Lung (tissue), 12 donors: ENCODE measurements around the gene GABRB2. TPM values are rescaled to one million over a fixed set of nuclear protein-coding genes. Genes with fewer than 3 reads are reported as not detected.

ENCODE experiments used
- ATAC-seq: fragments of 200-7000 bp; cut with Tn5 transposase; one replicate; pipeline ENCODE4 v1.9.1; 2020; ENCODE audit warnings: moderate number of reproducible peaks; ENCODE audit not compliant: insufficient read depth, low FRiP score
- DNase-seq, 3 donors: peaks; one replicate each; pipeline ENCODE4 v3.0.0-alpha.2; 2013 to 2017
- H3K27ac ChIP-seq, 2 donors: one replicate each; pipeline ENCODE4 v1.5.1; 2013; ENCODE audit warnings: mild to moderate bottlenecking in 2 of 2, moderate library complexity in 2 of 2, control low read depth in 1 of 2, inconsistent platforms in 1 of 2, low read depth in 1 of 2, low read length in 1 of 2
- H3K27me3 ChIP-seq, 3 donors: one replicate each; pipeline ENCODE4 v1.5.1; 2013; ENCODE audit warnings: low read length in 2 of 3; ENCODE audit not compliant: control insufficient read depth in 3 of 3, insufficient read depth in 3 of 3
- H3K36me3 ChIP-seq, 4 donors: one replicate each; pipeline ENCODE4 v1.5.1; 2013; ENCODE audit warnings: low read length in 4 of 4, mild to moderate bottlenecking in 1 of 4, moderate library complexity in 1 of 4; ENCODE audit not compliant: control insufficient read depth in 4 of 4, insufficient read depth in 4 of 4
- H3K4me1 ChIP-seq, 5 donors: one replicate each; pipeline ENCODE4 v1.5.1; 2013; ENCODE audit warnings: low read length in 5 of 5, mild to moderate bottlenecking in 2 of 5, moderate library complexity in 1 of 5; ENCODE audit not compliant: control insufficient read depth in 5 of 5, insufficient read depth in 5 of 5
- H3K4me3 ChIP-seq: one replicate; pipeline ENCODE4 v1.5.1; 2013; ENCODE audit warnings: mild to moderate bottlenecking, control low read depth, moderate library complexity
- H3K9ac ChIP-seq, 2 donors: one replicate each; pipeline ENCODE4 v1.5.1; 2013; ENCODE audit warnings: low read length in 2 of 2, control low read depth in 1 of 2; ENCODE audit not compliant: insufficient read depth in 1 of 2
- H3K9me3 ChIP-seq, 4 donors: one replicate each; pipeline ENCODE4 v1.5.1; 2013; ENCODE audit warnings: low read length in 3 of 4, mild to moderate bottlenecking in 1 of 4, moderate library complexity in 1 of 4; ENCODE audit not compliant: control insufficient read depth in 4 of 4, insufficient read depth in 3 of 4
- WGBS, 2 donors: extraction: QIAGEN DNeasy Blood & Tissue Kit; methylation state at CpG; one replicate each; pipeline ENCODE4 v1.1.7; 2013; 5-methylcytosine and 5-hydroxymethylcytosine counted together
- polyA plus RNA-seq, 2 donors: library from polyadenylated mRNA; stranded (reverse); fragments of 200-250 nt; gene quantifications; one replicate each; pipeline ENCODE4 v1.2.1, GENCODE V29; 2013
- total RNA-seq, 2 donors: library from RNA; depleted of rRNA in 1 of 2; stranded (reverse); fragments of >200 nt in 1 of 2; gene quantifications; one replicate each; pipeline ENCODE4 v1.2.1, GENCODE V29; 2014 to 2021
- TF ChIP-seq, protein P1 (sequence below): IDR thresholded peaks from 2 replicates; pipeline ENCODE4 v1.5.1; 2012; ENCODE audit warnings: mild to moderate bottlenecking; ENCODE audit errors: control extremely low read depth, extremely low read depth
- donor health status: control.
- donor health status: control.
- donor health status: Bipolar disorder and iron deficiency.
- donor health status: healthy.
- donor health status: DM: yes; HTN: yes; CAD: no.

GABRB2 gene
- total and polyA plus RNA-seq, 4 donors: 0.28 to 6.8 (median 0.86) TPM

DNA sequence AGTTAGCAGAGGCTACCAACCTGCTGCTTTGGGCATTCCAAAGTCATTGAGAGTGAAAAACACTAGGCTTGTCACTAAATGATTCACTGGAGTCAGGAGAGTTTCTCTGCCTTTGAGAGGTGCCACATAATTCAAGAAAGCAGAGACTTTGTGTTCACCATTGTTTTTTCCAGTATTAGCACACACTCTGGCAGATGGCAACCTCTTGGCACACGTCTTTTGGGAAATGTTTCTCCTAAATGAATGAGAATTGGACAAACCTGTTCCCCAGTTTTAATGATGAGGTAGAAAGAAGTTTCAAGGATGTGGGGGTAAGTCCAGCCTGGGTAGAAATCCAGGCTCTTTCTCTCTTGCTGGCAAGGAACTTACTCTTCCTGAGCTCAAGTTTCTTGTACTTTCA, 259.1 kb downstream of the GABRB2 start:
- Histone ChIP-seq H3K4me1 (no peaks in the 10 kb centered on the region), H3K9ac (no peak overlapping the region), H3K27me3 (no peaks in the 10 kb centered on the region), H3K27ac (no peak overlapping the region), H3K4me3 (no peak overlapping the region), H3K9me3 (no peaks in the 10 kb centered on the region), H3K36me3 (no peaks in the 10 kb centered on the region)
- WGBS, 2 donors: 51 to 71% methylated on average over 1 of the region's 1 CpG
- ATAC-seq: no peak
- TF ChIP-seq, protein P1, sequence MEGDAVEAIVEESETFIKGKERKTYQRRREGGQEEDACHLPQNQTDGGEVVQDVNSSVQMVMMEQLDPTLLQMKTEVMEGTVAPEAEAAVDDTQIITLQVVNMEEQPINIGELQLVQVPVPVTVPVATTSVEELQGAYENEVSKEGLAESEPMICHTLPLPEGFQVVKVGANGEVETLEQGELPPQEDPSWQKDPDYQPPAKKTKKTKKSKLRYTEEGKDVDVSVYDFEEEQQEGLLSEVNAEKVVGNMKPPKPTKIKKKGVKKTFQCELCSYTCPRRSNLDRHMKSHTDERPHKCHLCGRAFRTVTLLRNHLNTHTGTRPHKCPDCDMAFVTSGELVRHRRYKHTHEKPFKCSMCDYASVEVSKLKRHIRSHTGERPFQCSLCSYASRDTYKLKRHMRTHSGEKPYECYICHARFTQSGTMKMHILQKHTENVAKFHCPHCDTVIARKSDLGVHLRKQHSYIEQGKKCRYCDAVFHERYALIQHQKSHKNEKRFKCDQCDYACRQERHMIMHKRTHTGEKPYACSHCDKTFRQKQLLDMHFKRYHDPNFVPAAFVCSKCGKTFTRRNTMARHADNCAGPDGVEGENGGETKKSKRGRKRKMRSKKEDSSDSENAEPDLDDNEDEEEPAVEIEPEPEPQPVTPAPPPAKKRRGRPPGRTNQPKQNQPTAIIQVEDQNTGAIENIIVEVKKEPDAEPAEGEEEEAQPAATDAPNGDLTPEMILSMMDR: no peak
- no peak for DNase-seq

DNA sequence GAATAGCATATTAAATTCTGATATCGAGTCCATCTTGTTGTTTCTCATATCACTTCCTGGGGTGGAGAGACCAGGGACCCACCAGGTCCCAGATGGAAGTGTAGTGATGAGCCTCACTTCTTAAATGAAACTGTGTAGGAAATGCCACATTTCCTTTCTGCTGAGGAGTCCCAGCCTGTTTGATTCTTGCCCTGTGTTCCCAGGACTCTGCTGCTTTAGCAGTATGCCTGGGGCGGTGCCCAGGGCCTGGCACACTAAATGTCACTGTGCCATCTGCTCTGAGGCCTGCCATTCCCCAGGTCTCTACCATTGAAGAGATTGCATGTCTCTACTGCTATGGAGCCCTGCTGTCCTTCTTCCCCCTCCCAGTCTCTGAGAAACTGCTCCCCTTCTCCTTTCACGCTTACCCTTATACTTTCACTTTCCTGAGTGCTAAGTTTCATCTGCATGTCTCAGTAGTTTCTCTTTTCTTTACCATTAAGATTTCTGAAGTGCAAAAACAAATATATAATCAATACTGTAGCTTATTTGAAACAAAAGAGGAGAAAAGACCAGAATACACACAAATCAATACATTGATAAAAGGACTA, 260.4 kb downstream of the GABRB2 start:
- H3K27ac ChIP-seq: no peak overlapping the region
- TF ChIP-seq, protein P1: no peak
- no peak overlapping the region for H3K4me3 ChIP-seq
- no peaks in the 10 kb centered on the region for H3K36me3 ChIP-seq
- no peak for ATAC-seq
- DNase-seq: no peak
- no peaks in the 10 kb centered on the region for H3K27me3 ChIP-seq
- no peak overlapping the region for H3K9ac ChIP-seq
- WGBS, 2 donors: 73 to 79% methylated on average over 3 of the region's 3 CpGs
- H3K9me3 ChIP-seq: no peaks in the 10 kb centered on the region
- peaks cover 0 to 1% (median 0%) of the 10 kb centered on the region in 5 donors for H3K4me1 ChIP-seq

DNA sequence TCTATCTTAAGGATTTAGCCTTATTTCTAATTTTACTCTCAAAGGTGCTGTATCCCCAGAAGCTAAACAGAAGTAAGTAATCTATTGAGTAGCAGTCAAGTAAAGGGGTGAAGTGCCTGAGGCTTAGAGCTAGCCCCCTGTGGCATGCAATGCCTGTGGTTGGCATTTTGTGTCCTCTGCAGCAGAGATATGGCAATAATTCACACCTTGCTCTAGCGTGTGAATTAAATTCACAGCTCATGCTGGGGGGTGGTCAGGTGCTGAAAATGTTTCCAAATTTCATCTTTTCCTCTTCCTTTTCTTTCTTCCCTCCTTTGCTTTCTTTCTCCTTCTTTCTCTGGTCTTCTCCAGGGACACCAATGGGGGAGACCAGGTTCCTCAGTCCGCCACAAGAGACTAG, 262.1 kb downstream of the GABRB2 start:
- no peak overlapping the region for H3K4me3 ChIP-seq
- H3K4me1 ChIP-seq: peaks cover 0 to 1% (median 0%) of the 10 kb centered on the region in 5 donors
- H3K27me3 ChIP-seq: no peaks in the 10 kb centered on the region
- no peak for ATAC-seq
- H3K27ac ChIP-seq: no peak overlapping the region
- DNase-seq: no peak
- H3K9ac ChIP-seq: no peak overlapping the region
- WGBS, 2 donors: 78 to 82% methylated on average over 2 of the region's 2 CpGs
- H3K36me3 ChIP-seq: no peaks in the 10 kb centered on the region
- peaks cover 0 to 3% (median 0%) of the 10 kb centered on the region in 4 donors for H3K9me3 ChIP-seq
- TF ChIP-seq, protein P1: no peak

DNA sequence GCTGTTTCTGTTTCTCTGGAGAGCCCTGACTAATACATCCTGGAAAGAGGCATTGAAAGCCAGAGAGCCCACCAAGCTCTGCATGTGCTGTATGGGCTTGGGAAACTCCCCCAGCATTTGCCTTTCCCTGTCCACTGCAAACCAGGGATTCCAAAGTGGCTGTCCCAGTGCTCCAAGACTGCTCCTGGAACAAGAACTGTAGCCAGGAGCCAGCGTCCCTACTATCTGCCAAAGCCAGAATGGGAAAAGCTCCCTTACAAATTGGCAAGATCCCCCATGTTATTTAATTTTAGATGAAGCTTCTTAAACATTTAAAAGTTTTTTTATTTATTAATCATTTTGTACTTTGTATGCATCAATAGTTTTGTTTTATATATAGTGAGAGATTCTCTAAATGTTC, 263.2 kb downstream of the GABRB2 start:
- no peaks in the 10 kb centered on the region for H3K27me3 ChIP-seq
- H3K9me3 ChIP-seq: peaks cover 0 to 3% (median 0%) of the 10 kb centered on the region in 4 donors
- no peaks in the 10 kb centered on the region for H3K36me3 ChIP-seq
- no peak overlapping the region for H3K9ac ChIP-seq
- H3K4me3 ChIP-seq: no peak overlapping the region
- DNase-seq (no peak), ATAC-seq (no peak)
- WGBS, 2 donors: 48 to 71% methylated on average over 1 of the region's 1 CpG
- no peak overlapping the region for H3K27ac ChIP-seq
- H3K4me1 ChIP-seq: peaks cover 0 to 1% (median 0%) of the 10 kb centered on the region in 5 donors
- TF ChIP-seq, protein P1: no peak
